Left forelimb (tissue), 1 donor: Measurements from ENCODE around the gene ZNF124.
"Not testable (repeated sequence)": the region's sequence is repeated elsewhere in the genome, so short reads cannot be mapped to it uniquely, and the experiment has no call there.

Experiments
- DNase-seq: peaks from one replicate; pipeline ENCODE4 v3.0.0-alpha.2; 2018; ENCODE audit warnings: low spot score

Gene ZNF124

DNA sequence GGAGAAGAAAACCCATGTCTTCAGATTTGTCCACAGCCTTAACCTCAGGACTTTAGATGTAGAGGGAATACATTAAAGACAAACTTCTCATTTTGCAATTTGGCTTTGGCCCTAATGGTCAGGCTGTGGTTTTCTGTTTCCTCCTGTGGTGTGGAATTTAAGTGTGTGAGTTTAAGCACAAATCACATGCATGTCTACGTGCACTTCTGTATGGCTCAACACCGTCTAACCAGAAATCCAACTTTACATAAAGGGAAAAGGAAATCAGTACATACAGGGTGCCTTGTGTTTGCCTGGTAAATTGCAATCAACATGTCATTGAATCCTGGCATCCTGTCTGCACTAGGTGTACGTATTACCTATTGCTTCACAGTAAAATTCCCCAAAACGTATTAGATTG is 1.2 kb upstream of the ZNF124 start:
- no peak for DNase-seq

DNA sequence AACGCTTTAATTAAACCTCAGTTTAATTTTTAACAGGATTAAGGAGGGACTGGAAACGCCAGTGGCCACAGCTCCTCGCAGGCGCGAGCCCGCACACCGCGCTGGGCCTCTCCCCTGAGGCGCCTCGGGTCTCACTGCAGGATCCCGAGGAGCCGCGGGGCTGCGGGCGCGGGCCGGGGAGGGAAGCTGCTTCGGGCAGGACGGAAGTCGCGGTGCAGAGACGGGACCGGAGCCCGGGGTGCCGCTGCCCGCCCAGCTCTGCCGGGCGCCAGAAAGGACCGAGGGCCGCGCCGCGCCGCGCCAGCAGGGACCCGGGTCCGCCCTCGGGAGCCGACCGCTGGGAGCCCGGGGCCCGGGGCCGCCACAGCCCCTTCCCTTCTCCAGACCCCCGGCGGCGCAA is 377 bp downstream of the ZNF124 start:
- not testable (repeated sequence) for DNase-seq

- no peak for DNase-seq
Observed at GRCh38 chr1:247165674-247166073, 6.1 kb downstream of the ZNF124 start.

GRCh38 chr1:247164694-247165093 is 7.1 kb downstream of the ZNF124 start:
- DNase-seq: no peak

DNA sequence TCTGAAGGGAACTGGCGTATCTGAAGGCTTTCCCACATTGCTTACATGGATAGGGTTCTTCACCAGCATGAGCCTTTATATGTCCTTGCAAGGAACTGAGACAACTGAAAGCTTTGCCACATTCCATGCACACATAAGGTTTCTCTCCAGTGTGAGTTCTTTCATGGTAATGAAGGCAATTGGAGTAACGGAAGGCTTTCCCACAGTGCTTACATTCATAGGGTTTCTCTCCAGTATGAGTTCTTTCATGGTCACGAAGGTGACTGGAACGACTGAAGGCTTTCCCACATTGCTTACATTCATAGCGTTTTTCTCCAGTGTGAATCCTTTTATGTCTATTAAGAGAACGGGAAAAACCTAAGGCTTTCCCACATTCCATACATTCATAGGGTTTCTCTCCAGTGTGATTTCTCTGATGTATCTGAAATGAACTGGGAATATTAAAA is 15.0 kb downstream of the ZNF124 start:
- DNase-seq: no peak

DNA sequence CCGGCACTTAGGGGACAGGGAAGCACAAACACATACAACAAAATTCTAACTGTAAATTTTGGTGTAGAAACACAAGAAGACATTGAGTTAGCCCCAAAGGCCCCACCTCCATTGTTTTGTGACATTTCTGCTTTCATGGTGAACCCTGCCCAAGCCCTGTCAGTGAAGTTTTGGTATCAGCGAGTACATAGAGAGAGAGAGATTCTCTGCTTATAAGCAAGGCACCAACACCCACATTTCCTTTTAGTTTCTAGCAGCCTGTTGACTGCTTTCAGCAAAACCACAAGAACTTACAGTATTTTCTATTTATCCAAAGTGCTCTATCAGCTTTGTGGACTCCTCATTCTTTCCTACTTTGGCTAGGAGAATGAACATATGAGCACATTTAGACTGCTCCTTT is 24.0 kb downstream of the ZNF124 start:
- DNase-seq: no peak

GRCh38 chr1:247147120-247147519 is 24.7 kb downstream of the ZNF124 start:
- DNase-seq: not testable (repeated sequence)

DNA sequence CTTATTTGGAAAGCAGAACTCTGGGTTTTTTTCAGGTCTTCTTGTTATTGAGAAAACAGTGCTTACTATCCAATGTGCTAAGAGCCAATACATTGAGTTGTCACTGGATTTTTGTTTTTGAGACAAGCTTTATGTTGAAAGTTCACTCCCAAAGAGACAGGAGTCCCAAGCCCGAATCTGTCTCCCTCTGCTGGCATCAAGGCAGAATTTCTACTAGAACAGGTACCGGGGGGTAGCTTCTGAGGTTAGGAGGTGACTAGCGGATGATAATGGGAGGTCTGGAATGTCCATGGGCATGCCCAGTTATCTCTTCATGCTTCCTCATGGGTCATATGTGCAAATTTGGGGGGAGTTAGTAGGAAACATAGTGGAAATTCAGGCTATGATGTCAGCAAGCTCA is 25.1 kb downstream of the ZNF124 start:
- DNase-seq: no peak

DNA sequence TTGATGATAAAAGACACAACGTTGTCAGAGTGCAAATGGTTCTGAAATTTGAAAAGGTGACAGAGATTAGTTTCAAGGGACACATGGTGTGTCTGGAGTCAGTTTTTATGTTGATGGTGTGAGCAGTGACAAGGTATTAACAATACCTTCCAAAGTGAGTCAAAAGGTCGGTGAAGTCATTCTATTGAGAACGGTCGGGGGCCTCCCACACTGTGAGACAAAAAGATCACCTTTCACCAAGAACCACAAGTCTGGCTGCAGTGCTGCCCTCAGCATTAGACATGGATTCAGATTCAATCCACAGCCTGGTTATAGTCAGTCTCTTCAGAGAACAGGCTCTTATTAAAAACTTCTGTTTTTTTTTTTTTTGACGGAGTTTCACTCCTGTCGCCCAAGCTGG is 26.5 kb downstream of the ZNF124 start:
- DNase-seq: no peak

DNA sequence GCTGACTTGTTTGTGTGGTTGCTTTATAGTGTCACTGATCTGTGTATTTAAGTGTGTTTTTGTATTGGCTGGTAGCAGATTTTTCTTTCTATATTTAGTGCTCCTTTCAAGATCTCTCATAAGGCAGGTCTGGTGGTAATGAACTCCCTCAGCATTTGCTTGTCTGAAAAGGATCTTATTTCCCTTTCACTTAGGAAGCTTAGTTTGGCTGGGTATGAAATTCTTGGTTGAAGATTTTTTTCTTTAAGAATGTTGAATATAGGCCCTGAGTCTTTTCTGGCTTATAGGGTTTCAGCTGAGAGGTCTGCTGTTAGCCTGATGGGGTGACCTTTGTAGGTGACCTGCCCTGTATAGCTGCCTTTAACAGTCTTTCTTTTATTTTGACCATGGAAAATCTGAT is 32.3 kb downstream of the ZNF124 start:
- DNase-seq: not testable (repeated sequence)

DNA sequence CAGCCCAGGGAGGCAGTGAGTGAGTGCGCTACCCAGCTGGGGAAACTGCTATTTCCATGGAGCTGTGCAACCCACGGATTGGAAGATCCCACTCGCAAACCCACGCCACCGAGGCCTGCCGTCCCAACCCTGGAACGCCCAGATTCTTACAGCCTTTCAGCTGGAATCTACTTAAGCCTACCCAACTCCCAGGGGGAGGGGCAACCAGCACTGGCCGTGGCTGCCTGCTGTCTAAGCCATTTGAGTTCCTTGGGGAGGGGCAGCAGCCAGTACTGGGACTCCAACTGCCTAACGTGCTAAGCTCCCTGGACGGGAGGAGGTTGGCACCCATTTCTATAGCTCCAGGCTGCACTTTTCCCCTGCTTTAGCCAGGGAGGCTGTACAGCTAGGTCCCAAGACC is 40.6 kb downstream of the ZNF124 start:
- DNase-seq: no peak

GRCh38 chr1:247127519-247128282 is 44.1 kb downstream of the ZNF124 start:
- not testable (repeated sequence) for DNase-seq

DNA sequence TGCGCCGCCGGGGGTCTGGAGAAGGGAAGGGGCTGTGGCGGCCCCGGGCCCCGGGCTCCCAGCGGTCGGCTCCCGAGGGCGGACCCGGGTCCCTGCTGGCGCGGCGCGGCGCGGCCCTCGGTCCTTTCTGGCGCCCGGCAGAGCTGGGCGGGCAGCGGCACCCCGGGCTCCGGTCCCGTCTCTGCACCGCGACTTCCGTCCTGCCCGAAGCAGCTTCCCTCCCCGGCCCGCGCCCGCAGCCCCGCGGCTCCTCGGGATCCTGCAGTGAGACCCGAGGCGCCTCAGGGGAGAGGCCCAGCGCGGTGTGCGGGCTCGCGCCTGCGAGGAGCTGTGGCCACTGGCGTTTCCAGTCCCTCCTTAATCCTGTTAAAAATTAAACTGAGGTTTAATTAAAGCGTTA is 45.2 kb downstream of the ZNF124 start:
- not testable (repeated sequence) for DNase-seq

DNA sequence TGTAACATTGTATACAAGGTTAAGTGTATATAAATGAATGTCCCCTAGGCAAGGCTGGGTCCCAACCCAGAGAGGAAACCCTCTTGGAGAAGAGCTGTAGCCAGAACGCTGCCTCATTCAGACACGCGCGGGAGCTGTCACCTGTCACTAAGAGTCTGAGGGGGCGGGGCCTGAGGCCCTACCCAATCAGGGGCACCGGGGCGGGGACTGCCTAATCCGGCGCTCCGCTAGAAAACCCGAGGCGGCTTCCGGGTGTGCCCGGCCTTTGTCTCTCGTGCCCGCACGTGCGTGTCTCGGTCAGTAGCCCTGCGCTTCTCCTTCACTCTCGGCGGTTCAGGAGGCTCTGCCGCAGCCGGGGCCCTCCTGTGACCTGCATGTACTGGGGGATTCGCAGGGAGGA is 45.7 kb downstream of the ZNF124 start:
- DNase-seq: not testable (repeated sequence)

GRCh38 chr1:247121382-247121781 is 50.4 kb downstream of the ZNF124 start:
- DNase-seq: no peak

- not testable (repeated sequence) for DNase-seq
Observed at GRCh38 chr1:247120408-247120668, 51.5 kb downstream of the ZNF124 start.

- no peak for DNase-seq
Observed at GRCh38 chr1:247119600-247120407, 52.0 kb downstream of the ZNF124 start.

DNA sequence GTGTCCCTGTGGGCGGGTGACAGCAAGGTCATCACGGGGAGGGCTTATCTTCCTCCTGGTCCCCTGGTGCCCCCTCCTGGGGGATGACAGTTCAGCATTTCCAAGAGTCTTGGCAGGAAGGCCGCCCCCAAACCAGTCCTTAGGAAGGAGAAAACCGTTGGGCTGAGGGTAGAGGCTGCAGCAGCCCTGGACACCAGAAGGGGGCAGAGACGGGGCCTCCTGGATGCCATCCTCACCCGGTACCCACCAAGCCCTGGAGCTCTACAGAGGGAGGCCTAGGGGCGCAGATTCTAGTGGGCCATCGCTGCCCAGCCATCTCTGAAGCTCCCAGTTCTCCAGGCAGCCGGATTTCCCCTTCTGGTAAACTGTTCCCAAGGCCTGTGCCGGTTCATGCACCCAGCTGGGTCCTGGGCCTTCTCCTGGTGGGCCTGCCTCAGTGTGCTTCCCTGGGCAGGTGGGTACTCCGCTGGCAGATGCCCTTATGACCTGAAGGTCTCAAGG is 52.8 kb downstream of the ZNF124 start:
- DNase-seq: no peak

DNA sequence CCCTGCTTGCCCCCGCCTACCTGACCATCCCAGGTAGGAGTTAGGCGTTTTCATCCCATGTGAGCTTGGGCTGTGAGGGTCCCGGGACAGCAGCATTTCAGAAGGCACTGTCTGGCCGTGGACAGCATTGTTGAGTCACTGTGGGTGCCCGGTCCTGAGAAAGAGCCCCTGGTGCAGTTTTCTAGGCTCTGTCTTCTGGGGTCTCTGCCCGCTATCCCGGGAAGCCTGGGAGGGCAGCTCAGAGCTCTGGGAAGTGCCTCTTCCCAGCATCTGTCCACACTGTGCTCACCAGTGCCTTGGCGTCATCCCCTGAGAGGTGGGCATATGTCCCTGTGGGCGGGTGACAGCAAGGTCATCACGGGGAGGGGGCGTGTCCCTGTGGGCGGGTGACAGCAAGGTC is 56.3 kb downstream of the ZNF124 start:
- DNase-seq: no peak

GRCh38 chr1:247115141-247115510 is 56.7 kb downstream of the ZNF124 start:
- no peak for DNase-seq

DNA sequence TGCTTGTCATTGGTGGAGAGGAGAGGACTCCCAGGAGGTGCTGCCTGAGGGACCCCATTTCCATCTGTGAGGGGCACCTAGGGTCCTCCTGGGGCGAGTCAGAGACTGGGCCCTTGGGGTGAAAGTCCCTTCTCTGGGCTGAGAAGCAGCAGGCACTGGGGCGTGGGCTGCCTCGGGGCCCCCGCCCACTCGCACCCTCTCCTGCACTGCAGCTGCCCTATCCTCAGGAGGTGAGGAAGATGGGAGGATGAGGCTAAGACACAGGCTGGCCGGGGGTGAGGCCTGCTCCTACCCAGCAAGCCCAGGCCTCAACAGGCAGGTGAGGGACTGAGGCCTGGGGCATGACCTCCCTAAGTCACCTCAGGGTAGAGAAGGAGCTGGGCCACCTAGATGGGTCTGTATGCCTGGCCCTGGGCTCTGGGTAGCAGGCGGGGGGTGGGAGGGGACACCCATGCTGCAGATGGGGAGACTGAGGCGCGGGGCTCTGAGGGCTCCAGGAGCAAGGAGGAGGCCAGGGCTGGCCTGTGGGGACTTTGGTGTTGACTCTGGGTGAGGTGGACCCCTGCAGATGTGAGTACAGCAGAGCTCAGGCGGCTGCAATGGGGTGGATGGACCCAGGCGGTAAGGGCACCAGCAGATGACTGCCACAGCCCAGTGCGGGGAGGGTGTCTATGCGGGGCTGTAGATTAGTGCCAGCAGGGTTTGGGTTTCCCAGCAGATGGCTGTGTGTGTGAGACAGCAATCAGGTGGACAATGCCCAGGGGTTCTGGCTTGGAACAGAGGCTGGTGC is 57.3 kb downstream of the ZNF124 start:
- DNase-seq: no peak

- no peak for DNase-seq
Observed at GRCh38 chr1:247113733-247114271, 58.0 kb downstream of the ZNF124 start.
